Lung (tissue), 12 donors: ENCODE measurements around the gene DSG4. TPM values are rescaled to one million over a fixed set of nuclear protein-coding genes. Genes with fewer than 3 reads are reported as not detected.

Experiments
- ATAC-seq: fragments of 200-7000 bp; cut with Tn5 transposase; one replicate; pipeline ENCODE4 v1.9.1; 2020; ENCODE audit warnings: moderate number of reproducible peaks; ENCODE audit not compliant: insufficient read depth, low FRiP score
- DNase-seq, 3 donors: peaks; one replicate each; pipeline ENCODE4 v3.0.0-alpha.2; 2013 to 2017
- H3K27ac ChIP-seq, 2 donors: one replicate each; pipeline ENCODE4 v1.5.1; 2013; ENCODE audit warnings: mild to moderate bottlenecking in 2 of 2, moderate library complexity in 2 of 2, control low read depth in 1 of 2, inconsistent platforms in 1 of 2, low read depth in 1 of 2, low read length in 1 of 2
- H3K27me3 ChIP-seq, 3 donors: one replicate each; pipeline ENCODE4 v1.5.1; 2013; ENCODE audit warnings: low read length in 2 of 3; ENCODE audit not compliant: control insufficient read depth in 3 of 3, insufficient read depth in 3 of 3
- H3K36me3 ChIP-seq, 4 donors: one replicate each; pipeline ENCODE4 v1.5.1; 2013; ENCODE audit warnings: low read length in 4 of 4, mild to moderate bottlenecking in 1 of 4, moderate library complexity in 1 of 4; ENCODE audit not compliant: control insufficient read depth in 4 of 4, insufficient read depth in 4 of 4
- H3K4me1 ChIP-seq, 5 donors: one replicate each; pipeline ENCODE4 v1.5.1; 2013; ENCODE audit warnings: low read length in 5 of 5, mild to moderate bottlenecking in 2 of 5, moderate library complexity in 1 of 5; ENCODE audit not compliant: control insufficient read depth in 5 of 5, insufficient read depth in 5 of 5
- H3K4me3 ChIP-seq: one replicate; pipeline ENCODE4 v1.5.1; 2013; ENCODE audit warnings: mild to moderate bottlenecking, control low read depth, moderate library complexity
- H3K9ac ChIP-seq, 2 donors: one replicate each; pipeline ENCODE4 v1.5.1; 2013; ENCODE audit warnings: low read length in 2 of 2, control low read depth in 1 of 2; ENCODE audit not compliant: insufficient read depth in 1 of 2
- H3K9me3 ChIP-seq, 4 donors: one replicate each; pipeline ENCODE4 v1.5.1; 2013; ENCODE audit warnings: low read length in 3 of 4, mild to moderate bottlenecking in 1 of 4, moderate library complexity in 1 of 4; ENCODE audit not compliant: control insufficient read depth in 4 of 4, insufficient read depth in 3 of 4
- WGBS, 2 donors: extraction: QIAGEN DNeasy Blood & Tissue Kit; methylation state at CpG; one replicate each; pipeline ENCODE4 v1.1.7; 2013; 5-methylcytosine and 5-hydroxymethylcytosine counted together
- polyA plus RNA-seq, 2 donors: library from polyadenylated mRNA; stranded (reverse); fragments of 200-250 nt; gene quantifications; one replicate each; pipeline ENCODE4 v1.2.1, GENCODE V29; 2013
- total RNA-seq, 2 donors: library from RNA; depleted of rRNA in 1 of 2; stranded (reverse); fragments of >200 nt in 1 of 2; gene quantifications; one replicate each; pipeline ENCODE4 v1.2.1, GENCODE V29; 2014 to 2021
- TF ChIP-seq, protein P1 (sequence below): IDR thresholded peaks from 2 replicates; pipeline ENCODE4 v1.5.1; 2012; ENCODE audit warnings: mild to moderate bottlenecking; ENCODE audit errors: control extremely low read depth, extremely low read depth
- donor health status: control.
- donor health status: control.
- donor health status: Bipolar disorder and iron deficiency.
- donor health status: healthy.
- donor health status: DM: yes; HTN: yes; CAD: no.

DSG4 gene
- total and polyA plus RNA-seq, 4 donors = not detected

DNA sequence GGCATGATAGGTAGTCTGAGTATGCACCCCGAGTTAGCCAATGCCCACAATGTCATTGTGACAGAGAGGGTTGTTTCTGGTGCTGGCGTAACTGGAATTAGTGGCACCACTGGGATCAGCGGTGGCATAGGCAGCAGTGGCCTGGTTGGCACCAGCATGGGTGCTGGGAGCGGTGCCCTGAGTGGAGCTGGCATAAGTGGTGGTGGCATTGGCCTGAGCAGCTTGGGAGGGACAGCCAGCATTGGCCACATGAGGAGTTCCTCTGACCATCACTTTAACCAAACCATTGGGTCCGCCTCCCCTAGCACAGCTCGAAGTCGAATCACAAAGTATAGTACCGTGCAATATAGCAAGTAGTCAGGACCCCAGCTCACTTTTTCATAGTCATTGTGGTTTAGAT lies 21.6 kb upstream of the DSG4 start:
- Histone ChIP-seq H3K4me3 (no peak overlapping the region), H3K9ac (no peak overlapping the region), H3K36me3 (no peaks in the 10 kb centered on the region), H3K27me3 (no peaks in the 10 kb centered on the region), H3K4me1 (no peaks in the 10 kb centered on the region), H3K9me3 (peaks cover 0 to 3% (median 0%) of the 10 kb centered on the region in 4 donors), H3K27ac (no peak overlapping the region)
- TF ChIP-seq, protein P1, sequence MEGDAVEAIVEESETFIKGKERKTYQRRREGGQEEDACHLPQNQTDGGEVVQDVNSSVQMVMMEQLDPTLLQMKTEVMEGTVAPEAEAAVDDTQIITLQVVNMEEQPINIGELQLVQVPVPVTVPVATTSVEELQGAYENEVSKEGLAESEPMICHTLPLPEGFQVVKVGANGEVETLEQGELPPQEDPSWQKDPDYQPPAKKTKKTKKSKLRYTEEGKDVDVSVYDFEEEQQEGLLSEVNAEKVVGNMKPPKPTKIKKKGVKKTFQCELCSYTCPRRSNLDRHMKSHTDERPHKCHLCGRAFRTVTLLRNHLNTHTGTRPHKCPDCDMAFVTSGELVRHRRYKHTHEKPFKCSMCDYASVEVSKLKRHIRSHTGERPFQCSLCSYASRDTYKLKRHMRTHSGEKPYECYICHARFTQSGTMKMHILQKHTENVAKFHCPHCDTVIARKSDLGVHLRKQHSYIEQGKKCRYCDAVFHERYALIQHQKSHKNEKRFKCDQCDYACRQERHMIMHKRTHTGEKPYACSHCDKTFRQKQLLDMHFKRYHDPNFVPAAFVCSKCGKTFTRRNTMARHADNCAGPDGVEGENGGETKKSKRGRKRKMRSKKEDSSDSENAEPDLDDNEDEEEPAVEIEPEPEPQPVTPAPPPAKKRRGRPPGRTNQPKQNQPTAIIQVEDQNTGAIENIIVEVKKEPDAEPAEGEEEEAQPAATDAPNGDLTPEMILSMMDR = no peak
- WGBS, 2 donors = 97 to 98% methylated on average over 8 of the region's 8 CpGs
- DNase-seq (no peak), ATAC-seq (no peak)

DNA sequence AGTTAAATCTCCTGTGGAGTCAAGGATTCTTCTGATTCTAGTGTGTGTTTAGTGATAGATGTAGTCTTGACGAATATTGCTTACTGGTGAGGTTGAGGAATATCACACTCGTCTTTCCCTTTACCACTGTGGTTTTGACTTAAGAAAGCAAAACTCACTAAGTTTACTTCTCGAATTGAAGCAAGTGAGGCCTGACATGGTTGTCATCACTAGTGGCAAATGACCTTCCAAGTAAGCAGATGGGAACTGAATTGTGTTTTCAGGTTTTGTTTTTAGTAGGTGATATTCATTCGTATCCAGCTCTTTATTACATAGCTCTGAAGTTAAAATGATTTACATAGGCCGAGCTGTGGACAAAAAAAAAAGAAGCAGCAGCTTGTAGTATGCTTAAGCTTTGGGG lies 20.6 kb upstream of the DSG4 start:
- Histone ChIP-seq H3K27ac (no peak overlapping the region), H3K4me1 (no peaks in the 10 kb centered on the region), H3K36me3 (no peaks in the 10 kb centered on the region), H3K9ac (no peak overlapping the region), H3K9me3 (peaks cover 0 to 3% (median 0%) of the 10 kb centered on the region in 4 donors), H3K27me3 (no peaks in the 10 kb centered on the region), H3K4me3 (no peak overlapping the region)
- TF ChIP-seq, protein P1 = no peak
- ATAC-seq = no peak
- DNase-seq = no peak
- 86 to 87% methylated on average over 5 of the region's 5 CpGs for WGBS, 2 donors

DNA sequence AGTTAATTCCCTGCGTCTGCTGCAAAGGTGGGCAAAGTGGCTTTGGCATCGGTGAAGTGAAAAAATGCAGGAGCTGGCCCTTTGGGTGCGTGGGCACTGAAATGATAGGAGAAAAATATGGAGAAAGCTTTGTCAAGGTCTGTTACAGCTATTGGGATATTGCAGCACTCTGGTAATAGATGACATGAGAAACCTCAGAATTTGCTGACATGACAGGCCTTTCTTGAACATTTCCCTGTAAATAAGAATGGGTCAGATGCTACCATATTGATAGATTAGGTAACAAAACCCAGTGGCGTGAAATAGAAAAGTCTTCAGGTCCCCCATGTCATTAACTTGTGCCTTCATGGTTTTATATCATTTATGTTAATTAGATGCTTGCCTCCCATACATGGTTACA lies 12.4 kb upstream of the DSG4 start:
- Histone ChIP-seq H3K4me3 (no peak overlapping the region), H3K9ac (no peak overlapping the region), H3K27me3 (no peaks in the 10 kb centered on the region), H3K9me3 (peaks cover 0 to 4% (median 0%) of the 10 kb centered on the region in 4 donors), H3K4me1 (no peaks in the 10 kb centered on the region), H3K36me3 (no peaks in the 10 kb centered on the region), H3K27ac (no peak overlapping the region)
- 92% methylated on average over 4 of the region's 4 CpGs for WGBS, 2 donors
- no peak for DNase-seq
- TF ChIP-seq, protein P1 = no peak
- no peak for ATAC-seq

DNA sequence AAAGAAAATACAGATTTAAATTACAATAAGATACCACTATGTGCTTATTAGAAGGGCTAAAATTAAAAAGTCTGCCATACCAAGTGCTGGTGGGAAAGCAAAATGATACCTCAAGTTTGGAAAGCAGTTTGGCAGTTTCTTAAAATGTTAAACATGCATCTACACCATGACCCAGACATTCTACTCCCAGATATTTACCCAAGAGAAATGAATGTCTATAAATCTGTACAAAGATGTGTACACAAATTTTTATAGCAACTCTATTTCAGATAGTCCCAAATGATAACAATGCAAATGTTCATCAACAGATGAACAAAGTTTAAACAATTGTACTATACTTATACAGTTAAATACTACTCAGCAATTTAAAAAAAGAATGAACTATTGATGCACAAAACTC lies 7.1 kb upstream of the DSG4 start:
- DNase-seq = no peak
- Histone ChIP-seq H3K9ac (no peak overlapping the region), H3K27me3 (no peaks in the 10 kb centered on the region), H3K4me3 (no peak overlapping the region), H3K27ac (no peak overlapping the region), H3K4me1 (no peaks in the 10 kb centered on the region), H3K36me3 (no peaks in the 10 kb centered on the region), H3K9me3 (peaks cover 0 to 4% (median 0%) of the 10 kb centered on the region in 4 donors)
- no peak for ATAC-seq
- TF ChIP-seq, protein P1 = no peak
